Measurements from ENCODE around the gene RAB11B.
"Not testable (repeated sequence)": the region's sequence is repeated elsewhere in the genome, so short reads cannot be mapped to it uniquely, and the experiment has no call there.

RAB11B gene

DNA sequence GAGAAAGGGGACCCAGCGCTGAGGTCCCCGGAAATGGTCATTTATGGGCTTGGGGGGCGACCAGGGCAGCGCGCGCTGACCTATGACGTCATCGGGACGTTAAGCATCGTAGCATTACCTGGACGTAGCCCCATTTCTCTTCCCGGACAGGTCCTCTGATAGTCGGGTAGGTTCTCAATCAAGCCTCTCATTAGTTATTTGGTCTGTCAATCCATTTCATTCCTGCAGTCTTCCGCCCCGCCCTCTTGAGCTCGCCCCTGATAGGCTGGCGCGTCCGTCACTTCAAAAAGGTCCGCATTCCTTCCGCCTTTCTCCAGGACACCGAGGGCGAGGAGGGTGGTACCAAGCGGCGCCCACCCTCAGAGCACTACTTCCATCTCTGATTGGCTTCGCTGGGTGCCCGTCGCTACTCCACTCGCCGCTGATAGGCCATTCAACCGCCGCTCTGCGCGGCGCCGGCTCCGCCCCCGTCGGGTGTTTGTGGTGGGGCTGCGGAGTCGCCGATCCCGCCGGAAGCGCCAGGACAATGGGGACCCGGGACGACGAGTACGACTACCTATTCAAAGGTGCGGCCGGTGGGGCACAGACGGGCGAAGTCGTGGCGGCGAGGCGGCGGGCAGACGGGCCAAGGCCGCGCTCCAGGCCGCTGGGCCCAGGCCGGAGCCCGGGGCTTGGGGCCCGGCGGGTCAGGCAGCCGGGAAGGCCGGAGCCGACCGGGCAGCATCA is at the start of gene RAB11B:
Gene RAB11B, plus strand, starts transcription at position 470 of the 726 bp plus-strand sequence. Its CDS starts 57 bp downstream, at position 527.
- H3K4me3 ChIP-seq (ENCODE audit: low read length) = peak within 1 kb of the TSS; percentile 89
- TF ChIP-seq ZNF274 (IDR thresholded peaks at IDR 0.05; ENCODE audit: low read depth, low read length) = no peak

GRCh38 chr19:8341504-8341903 is 48.7 kb upstream of the RAB11B start:
- H3K4me3 ChIP-seq (ENCODE audit: low read length) = not testable (repeated sequence)

DNA sequence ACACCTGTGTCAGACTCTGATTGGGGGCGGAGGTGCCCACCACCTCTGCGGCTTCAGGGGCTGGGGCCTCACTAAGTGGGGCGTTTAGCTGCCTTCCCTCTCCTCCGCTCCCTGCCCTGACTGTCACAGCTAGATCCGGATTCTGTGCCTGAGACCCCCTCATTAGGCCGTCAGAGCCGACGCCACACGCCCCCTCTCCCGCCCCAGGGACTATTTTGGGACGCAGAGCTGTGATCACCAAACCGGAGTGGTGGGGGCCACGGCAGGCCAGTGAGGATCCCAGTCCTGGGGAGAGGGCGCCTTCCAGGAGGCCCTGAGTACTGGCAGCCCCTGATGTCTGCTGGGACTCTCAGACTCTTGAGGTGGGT is 47.9 kb upstream of the RAB11B start:
- H3K4me3 ChIP-seq (ENCODE audit: low read length) = no peak overlapping the region
- no peak for TF ChIP-seq ZNF274 (IDR thresholded peaks at IDR 0.05; ENCODE audit: low read depth, low read length)

DNA sequence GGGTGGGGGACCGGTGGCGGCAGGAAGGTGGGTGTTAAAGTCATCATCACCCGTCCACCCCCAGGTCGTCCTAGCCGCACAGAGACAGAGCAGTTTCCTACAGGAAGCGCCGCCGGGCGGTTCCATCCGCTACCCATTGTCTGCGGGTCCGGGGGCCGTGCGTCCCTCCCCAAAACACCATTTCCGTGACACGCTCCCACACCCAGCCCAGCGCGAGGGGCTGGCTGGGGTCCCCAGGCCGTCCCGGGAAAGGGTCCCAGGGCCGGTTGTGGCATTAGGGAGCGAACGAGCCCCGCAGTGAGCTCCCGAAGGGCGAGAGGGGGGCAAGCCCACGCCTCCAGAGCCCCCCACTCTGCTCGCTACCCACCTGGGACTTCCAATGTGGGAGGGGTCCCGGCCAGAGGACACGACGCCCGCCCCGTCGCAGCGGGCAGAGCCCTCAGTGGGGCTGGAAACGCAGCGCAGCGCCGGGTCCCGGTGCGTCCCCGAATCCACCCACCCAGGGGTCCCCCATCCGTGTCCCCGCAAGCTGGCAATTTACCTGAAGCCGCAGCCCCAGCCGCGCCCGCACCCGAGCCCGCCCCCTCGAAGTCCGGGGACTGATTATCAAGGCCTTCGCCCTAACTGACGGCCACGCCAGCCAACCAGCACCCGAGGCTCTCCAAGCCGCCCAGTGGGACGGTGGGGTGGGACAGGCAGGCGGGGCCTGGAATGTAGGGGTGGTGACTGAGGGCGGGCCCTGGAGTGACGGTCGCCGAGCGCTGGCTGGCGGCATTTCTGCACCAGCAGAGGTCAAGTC is 47.3 kb upstream of the RAB11B start, which contains the start of gene KANK3:
Gene KANK3, minus strand, starts transcription at position 579 of the 799 bp plus-strand sequence. CDS start 5,434 bp downstream, outside the sequence.
- peak within 1 kb of the TSS; percentile 38; the same call in 1 of the 2 replicates for H3K4me3 ChIP-seq (ENCODE audit: low read length)
- no peak for TF ChIP-seq ZNF274 (IDR thresholded peaks at IDR 0.05; ENCODE audit: low read depth, low read length)

GRCh38 chr19:8343483-8343844 is 46.7 kb upstream of the RAB11B start:
- H3K4me3 ChIP-seq (ENCODE audit: low read length) = no peak overlapping the region

DNA sequence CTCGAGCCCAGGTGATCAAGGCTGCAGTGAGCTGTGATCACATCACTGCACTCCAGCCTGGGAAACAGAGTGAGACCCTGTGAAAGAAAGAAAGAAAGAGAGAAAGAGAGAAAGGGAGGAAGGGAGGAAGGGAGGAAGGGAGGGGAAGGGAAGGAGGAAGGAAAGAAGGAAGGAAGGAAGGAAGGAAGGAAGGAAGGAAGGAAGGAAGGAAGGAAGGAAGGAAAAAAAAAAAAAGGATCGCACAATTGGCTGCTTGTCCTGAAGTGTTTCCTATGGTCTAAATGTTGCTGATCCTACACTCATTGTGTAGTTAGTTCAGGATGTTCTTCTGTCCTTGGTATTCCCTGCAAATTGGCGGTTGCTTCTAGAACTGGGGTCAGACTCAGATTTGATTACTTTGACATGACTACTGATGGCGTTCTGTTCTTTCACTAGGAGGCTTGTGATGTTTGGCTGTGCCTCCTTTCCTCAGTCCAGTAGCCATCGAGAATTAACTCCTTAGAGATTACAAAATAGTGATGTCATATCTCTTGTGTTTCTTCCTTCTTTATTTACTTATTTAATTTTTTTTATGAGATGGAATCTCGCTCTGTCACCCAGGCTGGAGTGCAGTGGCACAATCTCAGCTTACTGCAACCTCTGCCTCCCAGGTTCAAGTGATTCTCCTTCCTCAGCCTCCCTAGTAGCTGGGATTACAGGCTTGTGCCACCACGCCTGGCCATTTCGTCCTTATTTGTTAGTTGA is 40.4 kb upstream of the RAB11B start:
- not testable (repeated sequence) for H3K4me3 ChIP-seq (ENCODE audit: low read length)

More at GRCh38 chr19:8343483-8343844, 46.7 kb upstream of the RAB11B start:
- TF ChIP-seq ZNF274 (IDR thresholded peaks at IDR 0.05; ENCODE audit: low read depth, low read length) = no peak

- no peak for TF ChIP-seq ZNF274 (IDR thresholded peaks at IDR 0.05; ENCODE audit: low read depth, low read length)
- H3K4me3 ChIP-seq (ENCODE audit: low read length) = no peak overlapping the region
Observed at GRCh38 chr19:8352134-8352827, 37.9 kb upstream of the RAB11B start.

DNA sequence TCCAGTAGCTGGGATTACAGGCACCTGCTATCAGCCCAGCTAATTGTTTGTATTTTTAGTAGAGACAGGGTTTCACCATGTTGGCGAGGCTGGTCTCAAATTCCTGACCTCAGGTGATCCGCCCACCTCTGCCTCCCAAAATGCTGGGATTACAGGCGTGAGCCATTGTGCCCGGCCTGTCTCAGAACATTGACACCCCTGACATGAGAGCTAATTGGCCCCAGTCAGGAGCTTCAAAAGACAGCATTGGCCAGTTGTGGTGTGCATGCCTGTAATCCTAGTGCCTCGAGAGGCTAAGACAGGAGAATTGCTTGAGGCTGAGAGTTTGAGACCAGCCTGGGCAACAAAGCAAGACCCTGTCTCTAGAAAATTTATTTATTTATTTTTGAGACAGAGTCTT is 37.3 kb upstream of the RAB11B start:
- not testable (repeated sequence) for H3K4me3 ChIP-seq (ENCODE audit: low read length)

DNA sequence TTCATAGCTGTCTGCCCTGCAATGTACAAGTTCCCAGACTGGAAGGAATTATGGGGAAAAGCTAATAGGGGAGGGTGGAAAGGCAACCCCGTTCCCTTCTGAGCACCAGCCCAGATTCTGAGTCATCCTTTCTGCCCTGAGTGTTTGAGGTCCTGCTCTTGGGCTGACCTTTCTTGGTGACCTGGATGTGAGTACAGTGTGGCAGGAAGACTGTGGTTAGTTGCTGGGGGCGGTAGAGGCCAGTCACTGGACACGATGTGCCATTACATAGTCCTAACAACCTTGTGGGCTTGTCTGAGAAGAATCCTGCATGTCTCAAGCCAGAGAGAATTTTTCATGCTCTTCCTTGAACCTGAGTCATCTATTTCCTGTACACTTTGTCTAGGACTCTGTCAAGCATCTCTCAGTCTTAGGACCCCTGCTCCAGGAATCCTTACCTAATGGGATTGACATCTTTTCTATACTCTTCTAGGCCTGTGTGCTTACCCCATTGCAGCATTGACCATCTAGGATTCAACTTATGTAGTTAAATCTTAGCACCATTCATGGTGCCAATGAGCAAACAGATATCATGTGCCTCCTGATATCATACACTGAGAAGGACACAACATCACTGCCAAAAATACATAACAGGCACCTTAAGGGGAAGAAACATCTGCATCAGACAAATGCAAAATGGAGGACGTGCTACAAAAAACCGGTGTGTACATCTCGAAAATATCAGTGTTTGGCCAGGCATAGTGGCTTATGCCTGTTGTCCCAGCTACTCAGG is 34.3 kb upstream of the RAB11B start:
- no peak for TF ChIP-seq ZNF274 (IDR thresholded peaks at IDR 0.05; ENCODE audit: low read depth, low read length)
- no peak overlapping the region for H3K4me3 ChIP-seq (ENCODE audit: low read length)

GRCh38 chr19:8357007-8357521 is 33.1 kb upstream of the RAB11B start:
- TF ChIP-seq ZNF274 (IDR thresholded peaks at IDR 0.05; ENCODE audit: low read depth, low read length) = no peak
- no peak overlapping the region for H3K4me3 ChIP-seq (ENCODE audit: low read length)

GRCh38 chr19:8358948-8359347 is 31.2 kb upstream of the RAB11B start:
- TF ChIP-seq ZNF274 (IDR thresholded peaks at IDR 0.05; ENCODE audit: low read depth, low read length) = no peak
- no peak overlapping the region for H3K4me3 ChIP-seq (ENCODE audit: low read length)

DNA sequence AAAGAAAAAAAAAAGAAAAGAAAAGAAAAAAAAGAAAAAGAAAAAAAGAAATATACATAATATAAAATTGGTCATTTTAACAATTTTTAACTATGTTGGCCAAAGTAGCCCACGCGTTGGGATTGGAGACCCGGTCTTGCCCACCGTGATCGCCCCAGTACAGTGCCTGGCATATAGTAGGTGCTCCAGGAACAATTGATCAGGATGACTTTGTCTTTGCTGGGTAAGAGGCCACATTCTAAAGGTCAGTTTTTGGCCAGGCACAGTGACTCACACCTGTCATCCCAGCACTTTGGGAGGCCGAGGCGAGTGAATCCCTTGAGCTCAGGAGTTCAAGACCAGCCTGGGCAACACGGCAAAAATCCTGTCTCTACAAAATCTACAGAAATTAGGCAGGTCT is 30.0 kb upstream of the RAB11B start:
- H3K4me3 ChIP-seq (ENCODE audit: low read length) = no peak overlapping the region
- no peak for TF ChIP-seq ZNF274 (IDR thresholded peaks at IDR 0.05; ENCODE audit: low read depth, low read length)
